22Rv1 (cell line): ENCODE data around the gene SH2D3C.

Experiments
- H3K27ac ChIP-seq: fragments of 450-650 bp; 2 replicates; pipeline ENCODE4 v1.5.1; 2017
- CTCF ChIP-seq: fragments of 450-650 bp; IDR thresholded peaks from 2 replicates; pipeline ENCODE4 v1.5.1; 2017; ENCODE audit warnings: mild to moderate bottlenecking
- ZFX ChIP-seq: fragments of 450-650 bp; IDR thresholded peaks from 2 replicates; pipeline ENCODE4 v1.6.1; 2017; ENCODE audit warnings: antibody characterized with exemption, borderline replicate concordance

The SH2D3C gene

GRCh38 chr9:127732444-127732843, 46.0 kb downstream of the SH2D3C start:
- TF ChIP-seq ZFX: no peak
- no peak for TF ChIP-seq CTCF
- no peak overlapping the region for H3K27ac ChIP-seq

GRCh38 chr9:127731938-127732337, 46.5 kb downstream of the SH2D3C start:
- no peak overlapping the region for H3K27ac ChIP-seq
- TF ChIP-seq CTCF (no peak), ZFX (no peak)

- TF ChIP-seq CTCF (no peak), ZFX (no peak)
- H3K27ac ChIP-seq: no peak overlapping the region
Observed at GRCh38 chr9:127730799-127731410, 47.6 kb downstream of the SH2D3C start.

GRCh38 chr9:127730262-127730661, 48.2 kb downstream of the SH2D3C start:
- no peak overlapping the region for H3K27ac ChIP-seq
- TF ChIP-seq CTCF (no peak), ZFX (no peak)

GRCh38 chr9:127729522-127730256, 48.8 kb downstream of the SH2D3C start:
- H3K27ac ChIP-seq: no peak overlapping the region
- TF ChIP-seq CTCF (no peak), ZFX (no peak)

GRCh38 chr9:127728808-127729207, 49.7 kb downstream of the SH2D3C start:
- no peak for TF ChIP-seq ZFX
- TF ChIP-seq CTCF: no peak
- no peak overlapping the region for H3K27ac ChIP-seq

GRCh38 chr9:127726871-127727270, 51.6 kb downstream of the SH2D3C start:
- TF ChIP-seq ZFX: no peak
- TF ChIP-seq CTCF: no peak
- H3K27ac ChIP-seq: no peak overlapping the region
